SH-SY5Y (cell line): ENCODE data around the gene OR52N4.

Experiments
- GATA2 ChIP-seq: IDR thresholded peaks from 2 replicates; pipeline ENCODE4 v1.6.1; 2011; ENCODE audit warnings: mild to moderate bottlenecking, low read depth, low read length
- GATA3 ChIP-seq: IDR thresholded peaks from 2 replicates; pipeline ENCODE4 v1.6.1; 2011; ENCODE audit warnings: low read depth, mild to moderate bottlenecking, low read length, moderate library complexity

GRCh38 chr11:5791165-5791564 lies 37.1 kb downstream of the OR52N4 start, which contains the start of gene OR52N1:
- no peak for TF ChIP-seq GATA3
- TF ChIP-seq GATA2: no peak
